LoVo (cell line): Measurements from ENCODE around the gene NXPE4.

Experiments
- DNase-seq: peaks from one replicate; pipeline ENCODE4 v3.0.0-alpha.2; 2016; ENCODE audit warnings: low spot score

The NXPE4 gene

DNA sequence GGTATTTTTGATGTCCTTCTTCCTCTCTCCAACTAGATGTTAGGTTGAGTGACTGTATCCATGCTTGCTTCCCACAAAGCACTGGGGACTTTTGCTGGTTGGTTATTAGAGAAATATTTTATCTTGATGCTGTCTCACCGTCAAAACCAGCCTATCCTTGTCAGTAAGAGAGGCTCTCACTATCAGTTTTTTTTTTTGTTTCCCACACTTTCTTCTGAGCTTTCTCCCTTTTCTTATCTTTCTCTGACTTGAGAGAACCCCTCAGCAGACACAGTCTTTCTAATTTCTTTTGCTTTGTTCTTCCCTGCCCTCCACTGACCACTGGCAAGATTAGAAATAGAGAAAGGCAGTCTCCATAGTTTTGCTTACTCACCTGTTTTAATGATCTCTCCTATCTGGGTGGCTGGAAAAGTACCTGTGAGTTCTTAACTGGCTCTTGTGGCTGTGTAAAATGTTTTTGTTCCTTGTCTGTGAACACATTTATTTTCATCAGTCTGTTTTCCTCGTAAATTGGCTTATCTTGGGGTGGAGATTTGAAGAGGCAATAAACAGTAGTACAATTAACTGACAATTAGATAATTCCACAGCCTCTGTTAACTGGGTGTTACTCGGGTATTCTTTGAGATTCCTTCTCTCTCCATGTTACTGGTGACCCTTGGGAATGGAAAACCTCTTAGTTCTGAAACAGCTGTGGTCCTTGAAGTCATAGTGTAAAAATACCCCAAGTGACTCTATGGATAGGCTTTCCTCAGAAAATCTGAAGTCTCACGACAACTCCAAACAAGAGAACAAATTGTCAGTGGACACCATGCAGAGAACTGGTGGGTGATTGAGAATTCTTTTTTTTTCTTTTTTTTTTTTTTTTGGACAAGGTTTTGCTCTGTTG lies 35.9 kb downstream of the NXPE4 start, which contains the start of gene NXPE1:
Gene NXPE1 (minus strand): TSS at position 457 of the 886 bp plus-strand sequence. CDS start 8,680 bp downstream, outside the sequence.
- DNase-seq, result peak; percentile 12

DNA sequence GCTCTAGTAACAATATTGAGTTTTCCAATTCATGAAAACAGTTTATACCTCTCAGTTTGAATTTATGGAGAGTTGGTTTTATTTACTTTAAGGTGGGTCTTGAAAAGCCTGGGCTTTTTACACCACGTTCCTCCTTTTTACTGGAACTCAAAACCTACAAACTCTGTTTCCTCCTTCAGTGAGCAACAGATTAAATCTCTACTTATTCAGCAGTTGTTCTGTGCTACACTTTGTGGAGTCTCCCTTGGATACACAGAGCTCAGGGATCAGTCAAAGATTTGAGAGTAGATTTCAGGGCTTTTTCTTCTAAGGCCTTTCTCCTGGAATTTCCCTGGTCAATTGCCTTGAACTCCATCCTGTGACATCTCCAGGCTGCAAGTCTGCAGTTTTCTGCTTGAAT lies 39.5 kb downstream of the NXPE4 start:
- no peak for DNase-seq

DNA sequence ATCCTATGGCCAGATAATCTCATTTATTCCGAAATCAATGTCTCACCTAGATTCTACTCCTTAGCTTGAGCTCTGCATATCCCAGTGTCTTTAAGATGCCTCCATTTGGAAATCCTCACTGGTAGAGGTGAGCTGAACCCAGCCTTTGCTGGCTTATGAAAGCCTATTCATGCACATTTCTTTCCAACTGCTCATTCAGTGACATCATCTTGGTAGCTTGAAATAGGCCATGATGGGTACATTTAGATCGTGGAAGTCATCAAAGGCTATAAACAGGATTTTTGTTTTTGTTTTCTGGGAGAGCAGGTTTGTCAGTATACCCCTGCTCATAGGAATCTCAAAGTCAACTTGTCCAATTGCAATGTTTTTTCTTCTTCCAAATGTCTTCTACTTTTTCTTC lies 41.9 kb downstream of the NXPE4 start:
- no peak for DNase-seq

DNA sequence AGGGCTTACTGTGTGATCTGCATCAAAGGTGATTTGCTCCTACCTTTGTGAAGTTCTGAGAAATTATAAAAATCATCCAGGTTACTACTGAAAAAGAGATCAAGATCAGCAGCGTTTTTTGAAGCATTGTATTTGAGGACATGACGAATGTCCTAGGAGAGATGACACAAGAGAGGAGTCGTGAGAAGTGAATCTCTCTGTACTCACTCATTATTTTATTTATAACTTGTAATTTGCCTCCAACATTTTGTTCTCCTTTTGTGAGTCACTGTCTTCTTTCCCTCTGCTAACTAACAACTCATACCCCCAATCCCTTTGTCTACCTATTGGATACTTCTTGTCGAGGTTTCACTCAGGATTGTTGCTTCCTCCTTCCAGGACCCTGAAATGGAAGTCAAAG lies 44.5 kb downstream of the NXPE4 start:
- DNase-seq, result no peak

DNA sequence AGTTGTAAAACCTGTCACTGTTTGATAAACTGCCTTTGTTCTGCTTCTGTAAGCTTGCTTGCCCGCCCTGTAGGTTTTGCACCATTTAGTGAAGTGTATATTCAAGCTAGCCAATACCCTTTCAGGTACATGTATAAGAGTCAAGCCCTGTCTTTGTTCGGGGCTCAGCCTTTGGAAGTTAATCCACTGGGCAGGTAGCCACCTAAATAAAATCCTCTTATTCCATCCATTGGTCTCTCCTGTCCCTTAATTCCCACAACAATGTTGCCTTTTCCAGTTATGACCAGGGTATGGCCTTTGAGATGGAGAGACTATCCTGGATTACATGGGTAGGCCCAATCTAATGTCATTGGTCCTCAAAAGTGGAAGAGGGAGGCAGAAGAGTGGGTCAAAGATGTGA lies 69.9 kb downstream of the NXPE4 start:
- no peak for DNase-seq

DNA sequence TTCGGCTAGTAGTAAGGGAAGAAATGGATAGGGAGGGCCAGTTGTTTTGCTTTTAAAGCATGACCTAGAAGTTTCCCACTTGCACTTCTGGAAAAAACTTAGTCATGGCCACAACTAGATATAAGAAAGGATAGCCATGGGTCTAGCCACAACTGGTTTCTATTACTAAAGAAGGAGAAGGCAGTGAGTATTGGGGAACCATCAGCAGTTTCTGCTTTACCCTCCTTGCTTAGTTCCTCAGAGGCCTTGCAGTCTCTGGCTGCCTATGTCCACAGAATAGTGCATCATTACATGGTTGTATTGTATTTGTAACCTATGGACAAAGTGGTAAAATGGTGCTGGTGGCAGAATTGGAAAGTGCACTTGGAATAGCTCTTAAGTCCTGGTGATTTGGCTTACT lies 71.5 kb downstream of the NXPE4 start:
- no peak for DNase-seq

DNA sequence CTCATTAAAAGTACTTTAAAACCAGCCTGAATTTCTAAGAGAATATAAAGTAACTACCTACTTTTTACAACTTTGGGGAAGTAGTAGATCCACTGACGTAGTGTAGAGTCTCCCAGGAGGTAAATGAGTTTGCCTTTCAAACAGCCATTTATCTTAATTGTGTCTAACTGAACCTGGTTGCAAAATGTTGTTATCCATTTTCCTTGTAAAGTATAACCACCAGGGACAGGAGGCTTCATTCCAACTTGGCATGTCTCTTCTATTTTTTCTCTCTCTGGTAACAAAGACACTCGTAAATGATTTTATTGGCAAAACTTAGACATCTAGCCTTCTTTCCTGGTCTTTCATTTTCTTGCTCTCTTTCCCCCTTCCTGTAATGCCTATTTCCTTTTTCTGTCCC lies 72.8 kb downstream of the NXPE4 start:
- DNase-seq, result peak; percentile 8
